Vagina (tissue), 2 donors: ENCODE data around the gene RGS3.

Experiments
- CTCF ChIP-seq, 3 experiments: fragments of 450-650 bp in 2 of 3; fragments of 200-600 bp in 1 of 3; sonication (generic) in 1 of 3; IDR thresholded peaks; one replicate each; pipeline ENCODE4 v1.5.1; 2017 to 2019; ENCODE audit warnings: antibody characterized with exemption in 3 of 3, mild to moderate bottlenecking in 2 of 3, moderate library complexity in 2 of 3
- POLR2A ChIP-seq, 2 donors: fragments of 450-650 bp; IDR thresholded peaks; one replicate each; pipeline ENCODE4 v1.6.1; 2017; ENCODE audit warnings: antibody characterized with exemption in 2 of 2, mild to moderate bottlenecking in 2 of 2, moderate library complexity in 2 of 2

GRCh38 chr9:113587471-113588031 is 124.0 kb downstream of the RGS3 start:
- TF ChIP-seq POLR2A (IDR thresholded peaks at IDR 0.05): no peak
- peak in 2 of 3 experiments; percentile 17 to 52 for TF ChIP-seq CTCF (IDR thresholded peaks at IDR 0.05)
